B cell (primary cell): ENCODE measurements around the gene OPA1. TPM values are rescaled to one million over a fixed set of nuclear protein-coding genes. Genes with fewer than 3 reads are reported as not detected.

ENCODE experiments used
- ATAC-seq: fragments of 200-7000 bp; cut with Tn5 transposase; one replicate; pipeline ENCODE4 v1.10.0; 2021; ENCODE audit warnings: low read depth, mild to moderate bottlenecking, moderate number of reproducible peaks, moderate library complexity
- CTCF ChIA-PET: fragments of 350-600 bp; sonication (Branson Sonifier 250); formaldehyde crosslinking; loops from one replicate; lab custom pipeline; 2021; ENCODE audit warnings: antibody characterized with exemption, inconsistent platforms; lab: Charles Lee
- POLR2A ChIA-PET: fragments of 350-600 bp; sonication (Branson Sonifier 250); formaldehyde crosslinking; loops from one replicate; lab custom pipeline; 2021; ENCODE audit warnings: antibody characterized with exemption; lab: Charles Lee
- DNase-seq: peaks from one replicate; pipeline ENCODE4 v3.0.0; 2013
- H2AFZ ChIP-seq: 2 replicates; pipeline ENCODE4 v1.6.1; 2012; ENCODE audit warnings: mild to moderate bottlenecking, low read depth, low read length; ENCODE audit not compliant: insufficient read depth, poor library complexity, severe bottlenecking
- H3K27ac ChIP-seq, 2 donors: 1 replicate in 1 of 2; 2 replicates in 1 of 2; pipeline ENCODE4 v1.5.1; 2012 to 2013; ENCODE audit warnings: low read length in 2 of 2, mild to moderate bottlenecking in 2 of 2, moderate library complexity in 1 of 2
- H3K27me3 ChIP-seq, 4 experiments: fragments of 200-600 bp in 1 of 4; sonication (generic) in 1 of 4; replicated peaks in 1 of 4; 1 replicate in 2 of 4; 2 replicates in 2 of 4; pipeline versions ENCODE4 v1.6.1 to v1.7.0; 2013 to 2016; ENCODE audit warnings: low read length in 3 of 4, mild to moderate bottlenecking in 2 of 4, mixed read lengths in 1 of 4, moderate library complexity in 1 of 4; ENCODE audit not compliant: insufficient read depth in 4 of 4, control insufficient read depth in 3 of 4; ENCODE audit errors: control extremely low read depth in 1 of 4
- H3K36me3 ChIP-seq, 2 experiments: replicated peaks in 1 of 2; 1 replicate in 1 of 2; 2 replicates in 1 of 2; pipeline versions ENCODE4 v1.6.1 to v1.7.1; 2013; ENCODE audit warnings: low read length in 1 of 2; ENCODE audit not compliant: insufficient read depth in 2 of 2, control insufficient read depth in 1 of 2; ENCODE audit errors: control extremely low read depth in 1 of 2, extremely low read depth in 1 of 2
- H3K4me1 ChIP-seq, 2 donors: fragments of 200-600 bp in 1 of 2; sonication (generic) in 1 of 2; 1 replicate in 1 of 2; 2 replicates in 1 of 2; pipeline versions ENCODE4 v1.5.1 to v1.6.1; 2013 to 2017; ENCODE audit warnings: low read length in 2 of 2; ENCODE audit not compliant: control insufficient read depth in 2 of 2, insufficient read depth in 2 of 2
- H3K4me2 ChIP-seq: replicated peaks from 2 replicates; pipeline ENCODE3; 2012; ENCODE audit warnings: mild to moderate bottlenecking, low read depth, low read length; ENCODE audit not compliant: poor library complexity, severe bottlenecking
- H3K4me3 ChIP-seq, 5 experiments: fragments of 200-600 bp in 1 of 5; sonication (generic) in 1 of 5; 1 replicate in 3 of 5; 2 replicates in 2 of 5; pipeline versions ENCODE4 v1.5.1 to v1.7.0; 2011 to 2016; ENCODE audit warnings: low read length in 4 of 5, mild to moderate bottlenecking in 4 of 5, low read depth in 2 of 5, control low read depth in 1 of 5, moderate library complexity in 1 of 5; ENCODE audit not compliant: insufficient read depth in 1 of 5; ENCODE audit errors: control extremely low read depth in 1 of 5, extremely low read depth in 1 of 5
- H3K79me2 ChIP-seq: fragments of 200-600 bp; sonication (generic); one replicate; pipeline ENCODE4 v1.6.0; 2016; ENCODE audit warnings: low read length; ENCODE audit not compliant: control insufficient read depth, insufficient read depth
- H3K9ac ChIP-seq: fragments of 200-600 bp; sonication (generic); 2 replicates; pipeline ENCODE4 v1.6.1; 2017; ENCODE audit warnings: mild to moderate bottlenecking, low read length, moderate library complexity
- H3K9me3 ChIP-seq, 3 donors: one replicate each; pipeline versions ENCODE4 v1.6.1 to v1.7.1; 2013; ENCODE audit warnings: low read length in 2 of 3; ENCODE audit not compliant: control insufficient read depth in 2 of 3, insufficient read depth in 1 of 3; ENCODE audit errors: control extremely low read depth in 1 of 3
- H4K20me1 ChIP-seq: 2 replicates; pipeline ENCODE4 v1.6.0; 2012; ENCODE audit warnings: mild to moderate bottlenecking, low read length; ENCODE audit not compliant: insufficient read depth, control insufficient read depth, poor library complexity, severe bottlenecking
- H3K27ac Mint-ChIP-seq: one replicate; pipeline ENCODE4 v1.8.0; 2021; ENCODE audit warnings: mixed read lengths
- H3K27me3 Mint-ChIP-seq: one replicate; pipeline ENCODE4 v1.8.0; 2021; ENCODE audit warnings: mixed read lengths
- H3K4me1 Mint-ChIP-seq: one replicate; pipeline ENCODE4 v1.8.0; 2021; ENCODE audit warnings: mixed read lengths
- H3K4me3 Mint-ChIP-seq: one replicate; pipeline ENCODE4 v1.8.0; 2021; ENCODE audit warnings: mixed read lengths
- H3K9me3 Mint-ChIP-seq: one replicate; pipeline ENCODE4 v1.8.0; 2022; ENCODE audit warnings: mixed read lengths; ENCODE audit not compliant: insufficient read depth
- EZH2 ChIP-seq: IDR thresholded peaks from 2 replicates; pipeline ENCODE4 v1.6.1; 2012; ENCODE audit warnings: borderline replicate concordance, low read depth, mild to moderate bottlenecking, moderate library complexity, low read length; ENCODE audit not compliant: insufficient read depth, poor library complexity, severe bottlenecking
- WGBS: methylation state at CpG from one replicate; pipeline ENCODE4 v1.1.5; 2013; ENCODE audit warnings: missing lambda C conversion rate; ENCODE audit not compliant: insufficient coverage; 5-methylcytosine and 5-hydroxymethylcytosine counted together
- intact Hi-C: fragments of 100-400 bp; cut with micrococcal nuclease; formaldehyde crosslinking; loops from one replicate; pipeline ENCODE4 v1.10.0; 2022
- polyA plus RNA-seq: library from polyadenylated mRNA; depleted of rRNA; stranded (reverse); fragments of >200 nt; gene quantifications from 2 replicates; pipeline ENCODE4 v1.2.3, GENCODE V29; 2012
- total RNA-seq, 2 donors: library from RNA; stranded (reverse); fragments of 120-200 nt in 1 of 2; gene quantifications; 1 replicate in 1 of 2; 2 replicates in 1 of 2; pipeline versions ENCODE4 v1.2.3 to v1.2.4, GENCODE V29; 2013 to 2022
- TF ChIP-seq, protein P1 (sequence below): fragments of 200-600 bp; IDR thresholded peaks from one replicate; pipeline ENCODE4 v1.8.0; 2022; ENCODE audit warnings: antibody characterized with exemption, mild to moderate bottlenecking

The OPA1 gene
- total and polyA plus RNA-seq, 2 donors (not counting 1 experiment from before 2014, with no cell fraction given), result 9.1 to 62.8 TPM

DNA sequence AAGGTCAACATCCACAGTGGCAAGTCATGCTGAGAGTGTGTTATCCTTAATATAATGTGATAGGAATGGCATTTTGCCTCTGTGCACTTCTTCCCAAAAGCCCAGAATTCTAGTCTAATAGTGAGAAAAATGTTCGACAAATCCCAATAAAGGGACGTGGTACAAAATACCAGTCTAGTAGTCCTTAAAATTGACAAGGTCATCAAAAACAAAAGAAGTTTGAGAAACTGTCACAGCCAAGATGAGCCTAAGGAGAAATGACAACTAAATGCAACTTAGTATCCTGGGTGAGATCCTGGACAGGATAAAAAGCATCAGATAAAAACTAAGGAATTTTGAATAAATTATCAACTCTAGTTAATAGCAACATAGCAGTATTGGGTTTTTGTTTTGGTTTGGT lies 23.9 kb upstream of the OPA1 start:
- Histone ChIP-seq H3K27me3 (no peaks in the 10 kb centered on the region), H3K4me3 (no peak overlapping the region), H2AFZ (no peak overlapping the region), H3K4me2 (no peak overlapping the region), H3K27ac (no peak overlapping the region), H3K36me3 (no peaks in the 10 kb centered on the region), H3K79me2 (no peaks in the 10 kb centered on the region), H3K4me1 (no peaks in the 10 kb centered on the region), H4K20me1 (no peaks in the 10 kb centered on the region), H3K9ac (no peak overlapping the region), H3K9me3 (no peaks in the 10 kb centered on the region)
- TF ChIP-seq EZH2, result no peak
- TF ChIP-seq, protein P1, sequence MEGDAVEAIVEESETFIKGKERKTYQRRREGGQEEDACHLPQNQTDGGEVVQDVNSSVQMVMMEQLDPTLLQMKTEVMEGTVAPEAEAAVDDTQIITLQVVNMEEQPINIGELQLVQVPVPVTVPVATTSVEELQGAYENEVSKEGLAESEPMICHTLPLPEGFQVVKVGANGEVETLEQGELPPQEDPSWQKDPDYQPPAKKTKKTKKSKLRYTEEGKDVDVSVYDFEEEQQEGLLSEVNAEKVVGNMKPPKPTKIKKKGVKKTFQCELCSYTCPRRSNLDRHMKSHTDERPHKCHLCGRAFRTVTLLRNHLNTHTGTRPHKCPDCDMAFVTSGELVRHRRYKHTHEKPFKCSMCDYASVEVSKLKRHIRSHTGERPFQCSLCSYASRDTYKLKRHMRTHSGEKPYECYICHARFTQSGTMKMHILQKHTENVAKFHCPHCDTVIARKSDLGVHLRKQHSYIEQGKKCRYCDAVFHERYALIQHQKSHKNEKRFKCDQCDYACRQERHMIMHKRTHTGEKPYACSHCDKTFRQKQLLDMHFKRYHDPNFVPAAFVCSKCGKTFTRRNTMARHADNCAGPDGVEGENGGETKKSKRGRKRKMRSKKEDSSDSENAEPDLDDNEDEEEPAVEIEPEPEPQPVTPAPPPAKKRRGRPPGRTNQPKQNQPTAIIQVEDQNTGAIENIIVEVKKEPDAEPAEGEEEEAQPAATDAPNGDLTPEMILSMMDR, result no peak
- ChIA-PET POLR2A (no interaction called here), CTCF (no interaction called here)
- intact Hi-C loops, result no loop called here
- ATAC-seq (no peak), DNase-seq (no peak)
- Mint-ChIP-seq H3K9me3 (no peaks in the 10 kb centered on the region), H3K4me3 (no peak overlapping the region), H3K27ac (no peak overlapping the region), H3K27me3 (no peaks in the 10 kb centered on the region), H3K4me1 (peaks cover 2% of the 10 kb centered on the region)
- WGBS, result 93% methylated on average over 2 of the region's 2 CpGs

DNA sequence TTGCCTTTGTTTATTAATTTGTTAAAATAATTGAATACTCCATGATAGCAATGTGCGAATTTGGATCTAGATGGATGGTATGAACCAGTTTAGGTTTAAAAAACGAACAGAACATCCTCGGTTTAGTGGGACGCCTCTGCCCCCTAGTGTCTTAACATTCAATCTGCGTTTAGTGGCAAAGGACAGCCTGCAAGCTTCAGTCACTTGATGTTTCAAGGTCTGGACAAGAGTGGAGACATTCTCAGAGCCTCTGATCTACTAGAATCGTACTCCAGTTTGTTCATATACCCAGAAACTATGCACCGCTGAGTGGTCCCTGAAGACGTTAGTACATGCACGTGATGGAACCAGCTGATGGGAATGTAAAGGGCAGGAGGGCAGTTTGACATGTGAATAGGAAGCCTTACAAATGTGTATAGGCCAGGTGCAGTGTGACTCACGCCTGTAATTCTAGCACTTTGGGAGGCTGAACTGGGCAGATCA lies 20.5 kb upstream of the OPA1 start:
- Mint-ChIP-seq H3K4me1 (peaks cover 2% of the 10 kb centered on the region), H3K27ac (no peak overlapping the region), H3K9me3 (no peaks in the 10 kb centered on the region), H3K27me3 (no peaks in the 10 kb centered on the region), H3K4me3 (no peak overlapping the region)
- intact Hi-C loops, result loop anchor here (5.0 kb wide), 1 partner anchor 110 kb away; no protein-coding TSS in a partner anchor
- DNase-seq, result peak; percentile 53
- no peaks in the 10 kb centered on the region for H3K79me2 ChIP-seq
- no peaks in the 10 kb centered on the region for H3K36me3 ChIP-seq
- no peak overlapping the region for H3K9ac ChIP-seq
- H3K4me2 ChIP-seq, result no peak overlapping the region
- no peak for TF ChIP-seq EZH2
- TF ChIP-seq, protein P1, result peak; percentile 83
- no peaks in the 10 kb centered on the region for H3K9me3 ChIP-seq
- no peak overlapping the region for H3K4me3 ChIP-seq
- H3K4me1 ChIP-seq, result no peaks in the 10 kb centered on the region
- no peak overlapping the region for H2AFZ ChIP-seq
- H3K27me3 ChIP-seq, result no peaks in the 10 kb centered on the region
- no peak overlapping the region for H3K27ac ChIP-seq
- 13% methylated on average over 6 of the region's 10 CpGs for WGBS
- CTCF ChIA-PET, result interaction anchor here (0.6 to 1.9 kb wide), 14 partner anchors 14 to 1106 kb away, joined by 3 to 12 read pairs (median 4); no protein-coding TSS in a partner anchor
- ATAC-seq, result no peak
- no peaks in the 10 kb centered on the region for H4K20me1 ChIP-seq
- POLR2A ChIA-PET, result no interaction called here
